Fibroblast of lung (primary cell): Measurements from ENCODE around the gene ZNF526. TPM values are rescaled to one million over a fixed set of nuclear protein-coding genes. Genes with fewer than 3 reads are reported as not detected.

ENCODE experiments used
- DNase-seq, 2 donors: peaks; one replicate each; pipeline versions ENCODE4 v3.0.0 to v3.0.0-alpha.2; 2010; ENCODE audit warnings: low read depth in 2 of 2
- H2AFZ ChIP-seq: 2 replicates; pipeline ENCODE4 v1.5.1; 2012; ENCODE audit warnings: low read length, control low read depth, inconsistent platforms
- H3K27ac ChIP-seq: 2 replicates; pipeline ENCODE4 v1.5.1; 2011; ENCODE audit warnings: low read length, control low read depth; ENCODE audit not compliant: insufficient read depth
- H3K27me3 ChIP-seq: 2 replicates; pipeline ENCODE4 v1.5.1; 2011; ENCODE audit warnings: mild to moderate bottlenecking, low read length; ENCODE audit not compliant: control insufficient read depth, insufficient read depth
- H3K36me3 ChIP-seq: 2 replicates; pipeline ENCODE4 v1.5.1; 2011; ENCODE audit warnings: low read length; ENCODE audit not compliant: control insufficient read depth, insufficient read depth
- H3K4me1 ChIP-seq: 2 replicates; pipeline ENCODE4 v1.5.1; 2011; ENCODE audit warnings: low read length; ENCODE audit not compliant: control insufficient read depth, insufficient read depth; ENCODE audit errors: extremely low read depth
- H3K4me2 ChIP-seq: 2 replicates; pipeline ENCODE4 v1.5.1; 2011; ENCODE audit warnings: low read length, control low read depth; ENCODE audit not compliant: insufficient read depth; ENCODE audit errors: extremely low read depth
- H3K4me3 ChIP-seq, 4 experiments: fragments of 200-600 bp in 1 of 4; sonication (generic) in 1 of 4; replicated peaks in 1 of 4; 2 replicates each; pipeline ENCODE4 v1.5.1; 2011 to 2016; ENCODE audit warnings: low read length in 4 of 4, low read depth in 3 of 4, mild to moderate bottlenecking in 3 of 4, control low read depth in 2 of 4, inconsistent platforms in 1 of 4, mixed read lengths in 1 of 4; ENCODE audit not compliant: insufficient read depth in 1 of 4; ENCODE audit errors: control extremely low read depth in 1 of 4
- H3K79me2 ChIP-seq: 2 replicates; pipeline ENCODE4 v1.5.1; 2012; ENCODE audit warnings: mild to moderate bottlenecking, low read length, inconsistent platforms; ENCODE audit not compliant: control insufficient read depth, insufficient read depth
- H3K9ac ChIP-seq: 2 replicates; pipeline ENCODE4 v1.5.1; 2011; ENCODE audit warnings: mild to moderate bottlenecking, low read length, control low read depth; ENCODE audit not compliant: insufficient read depth
- H3K9me3 ChIP-seq: 2 replicates; pipeline ENCODE4 v1.5.1; 2012; ENCODE audit warnings: low read depth, low read length; ENCODE audit not compliant: control insufficient read depth, insufficient read depth
- H4K20me1 ChIP-seq: 2 replicates; pipeline ENCODE4 v1.5.1; 2011; ENCODE audit warnings: low read length; ENCODE audit not compliant: control insufficient read depth, insufficient read depth; ENCODE audit errors: extremely low read depth
- CTCF ChIP-seq, 2 donors: IDR thresholded peaks in 1 of 2; conservative IDR thresholded peaks in 1 of 2; 1 replicate in 1 of 2; 2 replicates in 1 of 2; pipeline ENCODE4 v1.5.1; 2011 to 2012; ENCODE audit warnings: low read length in 2 of 2, control low read depth in 1 of 2, inconsistent platforms in 1 of 2, low read depth in 1 of 2, mild to moderate bottlenecking in 1 of 2
- EZH2 ChIP-seq: IDR thresholded peaks from 2 replicates; pipeline ENCODE4 v1.5.1; 2012; ENCODE audit warnings: low read length, control low read depth, mild to moderate bottlenecking; ENCODE audit errors: missing control alignments
- polyA plus RNA-seq, 2 donors: library from polyadenylated mRNA; depleted of rRNA in 1 of 2; stranded (reverse) in 1 of 2; unstranded in 1 of 2; fragments of >200 nt; gene quantifications; 2 replicates each; pipeline ENCODE4 v1.2.1, GENCODE V29; 2011 to 2012; ENCODE audit warnings: missing spikeins in 1 of 2
- total RNA-seq: library from RNA; depleted of rRNA; stranded (reverse); fragments of >200 nt; gene quantifications from 2 replicates; pipeline ENCODE4 v1.2.1, GENCODE V29; 2014

Gene ZNF526
- total and polyA plus RNA-seq, 2 donors (not counting 1 experiment from before 2014, with no cell fraction given), result 5.9 to 7.8 TPM

DNA sequence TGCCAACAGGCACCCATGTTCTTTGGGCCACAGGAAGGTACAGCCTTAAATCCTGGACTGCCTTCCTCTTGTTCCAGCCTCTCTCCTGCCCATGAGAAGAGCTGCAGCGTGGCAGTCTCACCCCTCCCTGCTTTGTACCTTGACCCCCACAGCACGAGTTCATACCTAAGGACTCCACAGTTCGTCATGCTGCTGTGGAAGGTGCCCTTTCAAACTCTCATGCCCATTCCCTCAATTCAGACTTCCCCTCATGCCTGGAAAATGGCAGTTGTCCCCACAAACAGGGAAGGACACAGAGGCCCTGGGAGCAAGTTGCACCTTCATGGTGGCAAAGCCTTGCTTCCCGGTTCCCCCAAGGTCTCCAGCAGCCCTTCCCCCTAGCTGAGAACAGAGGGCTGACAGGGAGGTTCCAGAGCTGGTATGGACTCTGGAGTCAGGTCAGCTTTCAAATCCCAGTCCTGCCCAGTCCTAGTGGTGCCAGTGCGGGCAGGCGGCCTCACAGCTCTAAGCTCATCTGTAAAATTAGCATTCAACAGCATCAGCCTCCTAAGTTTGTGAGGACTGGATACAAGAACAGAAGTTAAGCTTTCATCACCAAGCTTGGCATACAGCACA is 13.7 kb downstream of the ZNF526 start:
- no peak overlapping the region for H3K9ac ChIP-seq
- H3K27me3 ChIP-seq, result no peaks in the 10 kb centered on the region
- no peak overlapping the region for H3K4me2 ChIP-seq
- H3K36me3 ChIP-seq, result peaks cover 43% of the 10 kb centered on the region
- no peaks in the 10 kb centered on the region for H4K20me1 ChIP-seq
- H2AFZ ChIP-seq, result no peak overlapping the region
- H3K4me1 ChIP-seq, result no peaks in the 10 kb centered on the region
- H3K27ac ChIP-seq, result no peak overlapping the region
- H3K4me3 ChIP-seq, result no peak overlapping the region
- DNase-seq, result no peak
- peaks cover 5% of the 10 kb centered on the region for H3K79me2 ChIP-seq
- TF ChIP-seq CTCF (conservative IDR thresholded peaks at IDR 0.05 in 1 of 2, IDR thresholded peaks at IDR 0.05 in 1 of 2; ENCODE audit: low read depth in 1 of 2, low read length in 2 of 2) (no peak), EZH2 (no peak)
- no peaks in the 10 kb centered on the region for H3K9me3 ChIP-seq

GRCh38 chr19:42234364-42234763 is 14.3 kb downstream of the ZNF526 start:
- H3K36me3 ChIP-seq, result peaks cover 39% of the 10 kb centered on the region
- H4K20me1 ChIP-seq, result no peaks in the 10 kb centered on the region
- TF ChIP-seq EZH2 (no peak), CTCF (conservative IDR thresholded peaks at IDR 0.05 in 1 of 2, IDR thresholded peaks at IDR 0.05 in 1 of 2; ENCODE audit: low read depth in 1 of 2, low read length in 2 of 2) (no peak)
- peaks cover 7% of the 10 kb centered on the region for H3K79me2 ChIP-seq
- H2AFZ ChIP-seq, result no peak overlapping the region
- no peaks in the 10 kb centered on the region for H3K27me3 ChIP-seq
- H3K4me3 ChIP-seq, result no peak overlapping the region
- H3K4me1 ChIP-seq, result no peaks in the 10 kb centered on the region
- H3K4me2 ChIP-seq, result no peak overlapping the region
- H3K27ac ChIP-seq, result no peak overlapping the region
- no peak for DNase-seq
- H3K9me3 ChIP-seq, result no peaks in the 10 kb centered on the region
- no peak overlapping the region for H3K9ac ChIP-seq

- H3K9me3 ChIP-seq, result no peaks in the 10 kb centered on the region
- H2AFZ ChIP-seq, result no peak overlapping the region
- no peak for DNase-seq
- no peak for TF ChIP-seq EZH2
- no peak for TF ChIP-seq CTCF (conservative IDR thresholded peaks at IDR 0.05 in 1 of 2, IDR thresholded peaks at IDR 0.05 in 1 of 2; ENCODE audit: low read depth in 1 of 2, low read length in 2 of 2)
- H3K79me2 ChIP-seq, result peaks cover 15% of the 10 kb centered on the region
- no peaks in the 10 kb centered on the region for H3K27me3 ChIP-seq
- peaks cover 33% of the 10 kb centered on the region for H3K36me3 ChIP-seq
- H4K20me1 ChIP-seq, result no peaks in the 10 kb centered on the region
- H3K4me1 ChIP-seq, result no peaks in the 10 kb centered on the region
- H3K4me2 ChIP-seq, result no peak overlapping the region
- no peak overlapping the region for H3K4me3 ChIP-seq
- no peak overlapping the region for H3K9ac ChIP-seq
- H3K27ac ChIP-seq, result no peak overlapping the region
These were observed 15.1 kb downstream of the ZNF526 start for GRCh38 chr19:42235181-42235580.
